Measurements from ENCODE around the gene DEPDC1. TPM values are rescaled to one million over a fixed set of nuclear protein-coding genes. Genes with fewer than 3 reads are reported as not detected.
A peak's percentile ranks its signal among the peaks of the same experiment; 100 is the strongest.
"Not testable (repeated sequence)": the region's sequence is repeated elsewhere in the genome, so short reads cannot be mapped to it uniquely, and the experiment has no call there.

DEPDC1 gene
- total and polyA plus RNA-seq, 12 donors, result 0.03 to 6.7 (median 0.58) TPM; not detected in 1

- WGBS, 4 donors, result 10 to 27% (median 15%) methylated on average over 11 to 21 of the region's 21 CpGs
- intact Hi-C loops (cut with DNase I), result no loop called here
- H3K27ac ChIP-seq, result no peak overlapping the region
Measured at GRCh38 chr1:68495968-68496679, 758 bp downstream of the DEPDC1 start.

GRCh38 chr1:68495532-68495931 lies 1.4 kb downstream of the DEPDC1 start:
- Histone ChIP-seq H3K27me3 (no peaks in the 10 kb centered on the region), H3K27ac (no peak overlapping the region), H3K9me3 (replicated peaks in 1 of 3) (no peaks in the 10 kb centered on the region), H3K36me3 (replicated peaks in 1 of 2) (no peaks in the 10 kb centered on the region), H3K4me3 (no peak overlapping the region), H3K4me1 (replicated peaks in 1 of 2) (peaks cover 0 to 9% of the 10 kb centered on the region in 2 donors)
- DNase-seq, result no peak
- 87 to 94% (median 87%) methylated on average over 3 of the region's 3 CpGs for WGBS, 4 donors
- intact Hi-C loops (cut with DNase I), result no loop called here
- TF ChIP-seq POLR2A (IDR thresholded peaks at IDR 0.05) (no peak), CTCF (IDR thresholded peaks at IDR 0.05) (no peak)

More at GRCh38 chr1:68495968-68496679, 758 bp downstream of the DEPDC1 start:
- peak overlapping the region in 2 of 4 donors; percentile 57 to 59 for H3K4me3 ChIP-seq
- no peaks in the 10 kb centered on the region for H3K27me3 ChIP-seq
- H3K36me3 ChIP-seq (replicated peaks in 1 of 2), result no peaks in the 10 kb centered on the region
- peaks cover 0 to 9% of the 10 kb centered on the region in 2 donors for H3K4me1 ChIP-seq (replicated peaks in 1 of 2)
- TF ChIP-seq POLR2A (IDR thresholded peaks at IDR 0.05) (no peak), CTCF (IDR thresholded peaks at IDR 0.05) (no peak)
- H3K9me3 ChIP-seq (replicated peaks in 1 of 3), result no peaks in the 10 kb centered on the region
- DNase-seq, result no peak

- intact Hi-C loops (cut with DNase I), result no loop called here
- WGBS, 4 donors, result 84 to 94% (median 92%) methylated on average over 2 of the region's 2 CpGs
- no peak for TF ChIP-seq CTCF (IDR thresholded peaks at IDR 0.05)
- TF ChIP-seq POLR2A (IDR thresholded peaks at IDR 0.05), result no peak
Measured at GRCh38 chr1:68493193-68493592, 3.7 kb downstream of the DEPDC1 start.

GRCh38 chr1:68492255-68492654 lies 4.6 kb downstream of the DEPDC1 start:
- H3K4me3 ChIP-seq; H3K9me3 ChIP-seq (replicated peaks in 1 of 3); H3K27me3 ChIP-seq; H3K4me1 ChIP-seq (replicated peaks in 1 of 2); DNase-seq; H3K36me3 ChIP-seq (replicated peaks in 1 of 2); H3K27ac ChIP-seq; intact Hi-C loops (cut with DNase I): not testable (repeated sequence)
- WGBS, 4 donors, result 97 to 99% (median 98%) methylated on average over 6 of the region's 6 CpGs

More at GRCh38 chr1:68493193-68493592, 3.7 kb downstream of the DEPDC1 start:
- Histone ChIP-seq H3K4me3 (no peak overlapping the region), H3K36me3 (replicated peaks in 1 of 2) (no peaks in the 10 kb centered on the region), H3K4me1 (replicated peaks in 1 of 2) (peaks cover 0 to 9% of the 10 kb centered on the region in 2 donors), H3K9me3 (replicated peaks in 1 of 3) (no peaks in the 10 kb centered on the region), H3K27me3 (no peaks in the 10 kb centered on the region), H3K27ac (no peak overlapping the region)
- DNase-seq, result no peak

All from adrenal gland (tissue), 12 donors.